SK-N-SH treated with all-trans-retinoic acid at 6 μM for 48 hours (cell line): Measurements from ENCODE around the gene ADH7.

ENCODE experiments used
- ATAC-seq: fragments of 200-7000 bp; cut with Tn5 transposase; 3 replicates; pipeline ENCODE4 v1.9.1; 2020; ENCODE audit warnings: mild to moderate bottlenecking, moderate library complexity
- ARNTL ChIP-seq: fragments of 450-650 bp; formaldehyde crosslinking; IDR thresholded peaks from 2 replicates; pipeline ENCODE4 v1.5.0; 2020; ENCODE audit warnings: low read depth, mild to moderate bottlenecking, moderate library complexity, borderline replicate concordance
- BACH2 ChIP-seq: fragments of 250-450 bp; sonication (Bioruptor Pico); IDR thresholded peaks from 2 replicates; pipeline ENCODE4 v1.9.0; 2021; ENCODE audit warnings: mild to moderate bottlenecking, borderline replicate concordance
- CREB5 ChIP-seq: fragments of 250-450 bp; sonication (Bioruptor Pico); IDR thresholded peaks from 2 replicates; pipeline ENCODE4 v1.5.1; 2020; ENCODE audit warnings: low read depth, mild to moderate bottlenecking, moderate library complexity
- CSDC2 ChIP-seq: fragments of 250-450 bp; sonication (Bioruptor Pico); IDR thresholded peaks from 2 replicates; pipeline ENCODE4 v1.5.0; 2020; ENCODE audit warnings: mild to moderate bottlenecking, moderate library complexity
- CSRNP3 ChIP-seq: fragments of 250-450 bp; sonication (Bioruptor Pico); IDR thresholded peaks from 2 replicates; pipeline ENCODE4 v1.5.1; 2021; ENCODE audit warnings: mild to moderate bottlenecking, moderate library complexity
- GLIS3 ChIP-seq: fragments of 250-450 bp; sonication (Bioruptor Pico); IDR thresholded peaks from 2 replicates; pipeline ENCODE4 v1.5.0; 2020; ENCODE audit warnings: mild to moderate bottlenecking, moderate library complexity
- ISL1 ChIP-seq: fragments of 250-450 bp; sonication (Bioruptor Pico); IDR thresholded peaks from 2 replicates; pipeline ENCODE4 v2.1.2; 2022; ENCODE audit warnings: mild to moderate bottlenecking, moderate library complexity
- OSR1 ChIP-seq: fragments of 250-450 bp; sonication (Bioruptor Pico); IDR thresholded peaks from 2 replicates; pipeline ENCODE4 v1.8.0; 2022; ENCODE audit warnings: moderate library complexity, mild to moderate bottlenecking, inconsistent platforms
- PATZ1 ChIP-seq: fragments of 250-450 bp; sonication (Bioruptor Pico); IDR thresholded peaks from 2 replicates; pipeline ENCODE4 v1.8.0; 2020; ENCODE audit warnings: mild to moderate bottlenecking, moderate library complexity, borderline replicate concordance
- PPARA ChIP-seq: fragments of 250-450 bp; sonication (Bioruptor Pico); IDR thresholded peaks from 2 replicates; pipeline ENCODE4 v1.5.0; 2020; ENCODE audit warnings: mild to moderate bottlenecking, borderline replicate concordance
- RARB ChIP-seq: fragments of 250-450 bp; sonication (Bioruptor Pico); IDR thresholded peaks from 2 replicates; pipeline ENCODE4 v1.8.0; 2021; ENCODE audit warnings: mild to moderate bottlenecking, moderate library complexity
- SNAI2 ChIP-seq: fragments of 250-450 bp; sonication (Bioruptor Pico); IDR thresholded peaks from 2 replicates; pipeline ENCODE4 v1.5.0; 2020; ENCODE audit warnings: mild to moderate bottlenecking, moderate library complexity
- TCF4 ChIP-seq: fragments of 250-450 bp; sonication (Bioruptor Pico); IDR thresholded peaks from 2 replicates; pipeline ENCODE4 v1.8.0; 2021; ENCODE audit warnings: mild to moderate bottlenecking, moderate library complexity, borderline replicate concordance
- TOX ChIP-seq: fragments of 250-450 bp; sonication (Bioruptor Pico); IDR thresholded peaks from 2 replicates; pipeline ENCODE4 v1.8.0; 2021; ENCODE audit warnings: mild to moderate bottlenecking, moderate library complexity, borderline replicate concordance
- ZFP3 ChIP-seq: fragments of 250-450 bp; sonication (Bioruptor Pico); IDR thresholded peaks from 2 replicates; pipeline ENCODE4 v1.5.0; 2020; ENCODE audit warnings: mild to moderate bottlenecking, moderate library complexity
- ZFP30 ChIP-seq: fragments of 450-650 bp; formaldehyde crosslinking; IDR thresholded peaks from 2 replicates; pipeline ENCODE4 v1.5.0; 2022; ENCODE audit warnings: mild to moderate bottlenecking, moderate library complexity
- ZNF565 ChIP-seq: fragments of 450-650 bp; formaldehyde crosslinking; conservative IDR thresholded peaks from 2 replicates; pipeline ENCODE4 v1.5.0; 2020; ENCODE audit warnings: low read depth, mild to moderate bottlenecking, moderate library complexity
- ZNF70 ChIP-seq: fragments of 450-650 bp; formaldehyde crosslinking; IDR thresholded peaks from 2 replicates; pipeline ENCODE4 v1.5.0; 2020; ENCODE audit warnings: mild to moderate bottlenecking, moderate library complexity
- ZNF8 ChIP-seq: fragments of 450-650 bp; formaldehyde crosslinking; IDR thresholded peaks from 2 replicates; pipeline ENCODE4 v1.5.0; 2020; ENCODE audit warnings: mild to moderate bottlenecking, moderate library complexity

Gene ADH7

GRCh38 chr4:99461623-99462401, 26.7 kb upstream of the ADH7 start:
- TF ChIP-seq ZFP3 (CRISPR knock-in tag) = no peak
- TF ChIP-seq PATZ1 (CRISPR knock-in tag) = no peak
- no peak for TF ChIP-seq CSDC2 (CRISPR knock-in tag)
- TF ChIP-seq BACH2 = no peak
- no peak for TF ChIP-seq SNAI2 (CRISPR knock-in tag)
- no peak for TF ChIP-seq GLIS3 (CRISPR knock-in tag)
- TF ChIP-seq CREB5 (CRISPR knock-in tag) = no peak
- TF ChIP-seq PPARA = no peak
- TF ChIP-seq ZFP30 (CRISPR knock-in tag) = no peak
- TF ChIP-seq ARNTL = no peak
- no peak for TF ChIP-seq TOX (CRISPR knock-in tag)
- TF ChIP-seq, all 23 proteins: peak for 0
- ATAC-seq = no peak

GRCh38 chr4:99459546-99460042, 24.5 kb upstream of the ADH7 start:
- no peak for ATAC-seq
- no peak for TF ChIP-seq ZFP3 (CRISPR knock-in tag)
- no peak for TF ChIP-seq CSRNP3 (CRISPR knock-in tag)
- no peak for TF ChIP-seq RARB (CRISPR knock-in tag)
- TF ChIP-seq SNAI2 (CRISPR knock-in tag) = no peak
- TF ChIP-seq CREB5 (CRISPR knock-in tag) = no peak
- TF ChIP-seq PATZ1 (CRISPR knock-in tag) = no peak
- TF ChIP-seq ZNF8 = no peak
- TF ChIP-seq OSR1 (CRISPR knock-in tag) = no peak
- TF ChIP-seq BACH2 = no peak
- TF ChIP-seq TOX (CRISPR knock-in tag) = no peak
- no peak for TF ChIP-seq ISL1 (CRISPR knock-in tag)
- TF ChIP-seq CSDC2 (CRISPR knock-in tag) = no peak
- TF ChIP-seq TCF4 (CRISPR knock-in tag) = no peak

- TF ChIP-seq OSR1 (CRISPR knock-in tag) (no peak), CSRNP3 (CRISPR knock-in tag) (no peak), ZNF70 (no peak), SNAI2 (CRISPR knock-in tag) (no peak), ARNTL (no peak), CSDC2 (CRISPR knock-in tag) (no peak), GLIS3 (CRISPR knock-in tag) (no peak), ZNF565 (no peak)
- no peak for ATAC-seq
These were observed 23.8 kb upstream of the ADH7 start for GRCh38 chr4:99458911-99459447.
